ENCODE measurements around the gene FCN3. TPM values are rescaled to one million over a fixed set of nuclear protein-coding genes. Genes with fewer than 3 reads are reported as not detected.

Gene FCN3
- total and polyA plus RNA-seq, 9 of the 15 experiments (the other 6 are each of a cell fraction or from before 2014, with no cell fraction given): 0.49 TPM; not detected in 8

GRCh38 chr1:27372022-27372807 is 2.4 kb downstream of the FCN3 start (continued):
- TF ChIP-seq REST (IDR thresholded peaks at IDR 0.05; ENCODE audit: borderline replicate concordance) (peak; percentile 52; the same call in 1 of the 2 replicates), REST (CRISPR knock-in tag; IDR thresholded peaks at IDR 0.05; ENCODE audit: low read depth) (no peak), CREB5 (CRISPR knock-in tag; IDR thresholded peaks at IDR 0.05) (no peak), SNRNP70 (optimal IDR thresholded peaks at IDR 0.05; ENCODE audit: low read depth, low read length) (no peak), RBFOX2 (IDR thresholded peaks at IDR 0.05; ENCODE audit: low read depth, low read length) (no peak), KAT2B (IDR thresholded peaks at IDR 0.05; ENCODE audit: low read depth, low read length) (no peak), ATF1 (CRISPR knock-in tag; IDR thresholded peaks at IDR 0.05) (no peak), ATF1 (tag; IDR thresholded peaks at IDR 0.05) (0 out of 2 replicates have a peak, but pooled peaks have one; percentile 15), PCBP1 (IDR thresholded peaks at IDR 0.05; ENCODE audit: low read depth, low read length, poor library complexity, severe bottlenecking) (no peak), ARID2 (IDR thresholded peaks at IDR 0.05) (peak; percentile 32; the same call in 1 of the 2 replicates), RFX5 (IDR thresholded peaks at IDR 0.05; ENCODE audit: low read depth, low read length) (no peak), EGR1 (conservative IDR thresholded peaks at IDR 0.05) (peak; percentile 91), RBM39 (optimal IDR thresholded peaks at IDR 0.05; ENCODE audit: low read depth, low read length) (no peak)
